Fibroblast of lung (primary cell): Measurements from ENCODE around the gene CCDC121. TPM values are rescaled to one million over a fixed set of nuclear protein-coding genes. Genes with fewer than 3 reads are reported as not detected.
A peak's percentile ranks its signal among the peaks of the same experiment; 100 is the strongest.

Experiments used
- DNase-seq, 2 donors: peaks; one replicate each; pipeline versions ENCODE4 v3.0.0 to v3.0.0-alpha.2; 2010; ENCODE audit warnings: low read depth in 2 of 2
- H2AFZ ChIP-seq: 2 replicates; pipeline ENCODE4 v1.5.1; 2012; ENCODE audit warnings: low read length, control low read depth, inconsistent platforms
- H3K27ac ChIP-seq: 2 replicates; pipeline ENCODE4 v1.5.1; 2011; ENCODE audit warnings: low read length, control low read depth; ENCODE audit not compliant: insufficient read depth
- H3K27me3 ChIP-seq: 2 replicates; pipeline ENCODE4 v1.5.1; 2011; ENCODE audit warnings: mild to moderate bottlenecking, low read length; ENCODE audit not compliant: control insufficient read depth, insufficient read depth
- H3K36me3 ChIP-seq: 2 replicates; pipeline ENCODE4 v1.5.1; 2011; ENCODE audit warnings: low read length; ENCODE audit not compliant: control insufficient read depth, insufficient read depth
- H3K4me1 ChIP-seq: 2 replicates; pipeline ENCODE4 v1.5.1; 2011; ENCODE audit warnings: low read length; ENCODE audit not compliant: control insufficient read depth, insufficient read depth; ENCODE audit errors: extremely low read depth
- H3K4me2 ChIP-seq: 2 replicates; pipeline ENCODE4 v1.5.1; 2011; ENCODE audit warnings: low read length, control low read depth; ENCODE audit not compliant: insufficient read depth; ENCODE audit errors: extremely low read depth
- H3K4me3 ChIP-seq, 4 experiments: fragments of 200-600 bp in 1 of 4; sonication (generic) in 1 of 4; replicated peaks in 1 of 4; 2 replicates each; pipeline ENCODE4 v1.5.1; 2011 to 2016; ENCODE audit warnings: low read length in 4 of 4, low read depth in 3 of 4, mild to moderate bottlenecking in 3 of 4, control low read depth in 2 of 4, inconsistent platforms in 1 of 4, mixed read lengths in 1 of 4; ENCODE audit not compliant: insufficient read depth in 1 of 4; ENCODE audit errors: control extremely low read depth in 1 of 4
- H3K79me2 ChIP-seq: 2 replicates; pipeline ENCODE4 v1.5.1; 2012; ENCODE audit warnings: mild to moderate bottlenecking, low read length, inconsistent platforms; ENCODE audit not compliant: control insufficient read depth, insufficient read depth
- H3K9ac ChIP-seq: 2 replicates; pipeline ENCODE4 v1.5.1; 2011; ENCODE audit warnings: mild to moderate bottlenecking, low read length, control low read depth; ENCODE audit not compliant: insufficient read depth
- H3K9me3 ChIP-seq: 2 replicates; pipeline ENCODE4 v1.5.1; 2012; ENCODE audit warnings: low read depth, low read length; ENCODE audit not compliant: control insufficient read depth, insufficient read depth
- H4K20me1 ChIP-seq: 2 replicates; pipeline ENCODE4 v1.5.1; 2011; ENCODE audit warnings: low read length; ENCODE audit not compliant: control insufficient read depth, insufficient read depth; ENCODE audit errors: extremely low read depth
- CTCF ChIP-seq, 2 donors: IDR thresholded peaks in 1 of 2; conservative IDR thresholded peaks in 1 of 2; 1 replicate in 1 of 2; 2 replicates in 1 of 2; pipeline ENCODE4 v1.5.1; 2011 to 2012; ENCODE audit warnings: low read length in 2 of 2, control low read depth in 1 of 2, inconsistent platforms in 1 of 2, low read depth in 1 of 2, mild to moderate bottlenecking in 1 of 2
- EZH2 ChIP-seq: IDR thresholded peaks from 2 replicates; pipeline ENCODE4 v1.5.1; 2012; ENCODE audit warnings: low read length, control low read depth, mild to moderate bottlenecking; ENCODE audit errors: missing control alignments
- polyA plus RNA-seq, 2 donors: library from polyadenylated mRNA; depleted of rRNA in 1 of 2; stranded (reverse) in 1 of 2; unstranded in 1 of 2; fragments of >200 nt; gene quantifications; 2 replicates each; pipeline ENCODE4 v1.2.1, GENCODE V29; 2011 to 2012; ENCODE audit warnings: missing spikeins in 1 of 2
- total RNA-seq: library from RNA; depleted of rRNA; stranded (reverse); fragments of >200 nt; gene quantifications from 2 replicates; pipeline ENCODE4 v1.2.1, GENCODE V29; 2014

CCDC121 gene
- total and polyA plus RNA-seq, 2 donors (not counting 1 experiment from before 2014, with no cell fraction given): 1.4 to 2.0 TPM

- no peak overlapping the region for H3K9ac ChIP-seq
- no peaks in the 10 kb centered on the region for H4K20me1 ChIP-seq
- DNase-seq: peak in 1 of 2 donors; percentile 17
- no peak overlapping the region for H2AFZ ChIP-seq
- H3K27ac ChIP-seq: no peak overlapping the region
- H3K4me1 ChIP-seq: no peaks in the 10 kb centered on the region
- TF ChIP-seq CTCF (conservative IDR thresholded peaks at IDR 0.05 in 1 of 2, IDR thresholded peaks at IDR 0.05 in 1 of 2; ENCODE audit: low read depth in 1 of 2, low read length in 2 of 2) (no peak), EZH2 (no peak)
- no peaks in the 10 kb centered on the region for H3K27me3 ChIP-seq
- no peaks in the 10 kb centered on the region for H3K9me3 ChIP-seq
- H3K79me2 ChIP-seq: peaks cover 75% of the 10 kb centered on the region
- no peak overlapping the region for H3K4me3 ChIP-seq
- H3K4me2 ChIP-seq: no peak overlapping the region
- no peaks in the 10 kb centered on the region for H3K36me3 ChIP-seq
These were observed 37.1 kb downstream of the CCDC121 start for GRCh38 chr2:27591745-27592144.

- no peak overlapping the region for H3K4me3 ChIP-seq
- H3K4me2 ChIP-seq: no peak overlapping the region
- H3K9me3 ChIP-seq: no peaks in the 10 kb centered on the region
- no peaks in the 10 kb centered on the region for H3K36me3 ChIP-seq
- H4K20me1 ChIP-seq: no peaks in the 10 kb centered on the region
- no peak overlapping the region for H3K9ac ChIP-seq
- no peaks in the 10 kb centered on the region for H3K4me1 ChIP-seq
- no peaks in the 10 kb centered on the region for H3K27me3 ChIP-seq
- H3K79me2 ChIP-seq: peaks cover 91% of the 10 kb centered on the region
- no peak for TF ChIP-seq EZH2
- no peak for TF ChIP-seq CTCF (conservative IDR thresholded peaks at IDR 0.05 in 1 of 2, IDR thresholded peaks at IDR 0.05 in 1 of 2; ENCODE audit: low read depth in 1 of 2, low read length in 2 of 2)
- H3K27ac ChIP-seq: no peak overlapping the region
- DNase-seq: peak in 1 of 2 donors; percentile 13
- H2AFZ ChIP-seq: no peak overlapping the region
These were observed 40.5 kb downstream of the CCDC121 start for GRCh38 chr2:27588308-27588707.

- H3K4me1 ChIP-seq: peaks cover 2% of the 10 kb centered on the region
- H3K9ac ChIP-seq: no peak overlapping the region
- H3K9me3 ChIP-seq: no peaks in the 10 kb centered on the region
- DNase-seq: no peak
- TF ChIP-seq CTCF (conservative IDR thresholded peaks at IDR 0.05 in 1 of 2, IDR thresholded peaks at IDR 0.05 in 1 of 2; ENCODE audit: low read depth in 1 of 2, low read length in 2 of 2) (no peak), EZH2 (no peak)
- no peaks in the 10 kb centered on the region for H3K27me3 ChIP-seq
- no peak overlapping the region for H2AFZ ChIP-seq
- H3K4me2 ChIP-seq: no peak overlapping the region
- peaks cover 85% of the 10 kb centered on the region for H3K79me2 ChIP-seq
- no peaks in the 10 kb centered on the region for H3K36me3 ChIP-seq
- no peak overlapping the region for H3K4me3 ChIP-seq
- no peaks in the 10 kb centered on the region for H4K20me1 ChIP-seq
- no peak overlapping the region for H3K27ac ChIP-seq
These were observed 41.8 kb downstream of the CCDC121 start for GRCh38 chr2:27587025-27587424.
